ENCODE results near the gene PGM2L1.

PGM2L1 gene

GRCh38 chr11:74297484-74297883 is 100.7 kb downstream of the PGM2L1 start:
- DNase-seq (ENCODE audit: low spot score): no peak

GRCh38 chr11:74288911-74289310 is 109.3 kb downstream of the PGM2L1 start:
- no peak for DNase-seq (ENCODE audit: low spot score)

- no peak for DNase-seq (ENCODE audit: low spot score)
Measured at GRCh38 chr11:74288161-74288560, 110.1 kb downstream of the PGM2L1 start.

GRCh38 chr11:74284466-74284865 is 113.8 kb downstream of the PGM2L1 start:
- DNase-seq (ENCODE audit: low spot score): no peak

- no peak for DNase-seq (ENCODE audit: low spot score)
Measured at GRCh38 chr11:74283580-74284180, 114.6 kb downstream of the PGM2L1 start.

- no peak for DNase-seq (ENCODE audit: low spot score)
Measured at GRCh38 chr11:74282914-74283371, 115.3 kb downstream of the PGM2L1 start.

- DNase-seq (ENCODE audit: low spot score): no peak
Measured at GRCh38 chr11:74282421-74282820, 115.8 kb downstream of the PGM2L1 start.

GRCh38 chr11:74280494-74280893 is 117.7 kb downstream of the PGM2L1 start:
- DNase-seq (ENCODE audit: low spot score): no peak
